ENCODE data around the gene BET1L. TPM values are rescaled to one million over a fixed set of nuclear protein-coding genes. Genes with fewer than 3 reads are reported as not detected.
"Not testable (repeated sequence)": the region's sequence is repeated elsewhere in the genome, so short reads cannot be mapped to it uniquely, and the experiment has no call there.

The BET1L gene
- total RNA-seq, 3 donors from 2014 or later (not counting 1 experiment from before 2014, with no cell fraction given) = 32.4 to 44.1 (median 35.8) TPM

DNA sequence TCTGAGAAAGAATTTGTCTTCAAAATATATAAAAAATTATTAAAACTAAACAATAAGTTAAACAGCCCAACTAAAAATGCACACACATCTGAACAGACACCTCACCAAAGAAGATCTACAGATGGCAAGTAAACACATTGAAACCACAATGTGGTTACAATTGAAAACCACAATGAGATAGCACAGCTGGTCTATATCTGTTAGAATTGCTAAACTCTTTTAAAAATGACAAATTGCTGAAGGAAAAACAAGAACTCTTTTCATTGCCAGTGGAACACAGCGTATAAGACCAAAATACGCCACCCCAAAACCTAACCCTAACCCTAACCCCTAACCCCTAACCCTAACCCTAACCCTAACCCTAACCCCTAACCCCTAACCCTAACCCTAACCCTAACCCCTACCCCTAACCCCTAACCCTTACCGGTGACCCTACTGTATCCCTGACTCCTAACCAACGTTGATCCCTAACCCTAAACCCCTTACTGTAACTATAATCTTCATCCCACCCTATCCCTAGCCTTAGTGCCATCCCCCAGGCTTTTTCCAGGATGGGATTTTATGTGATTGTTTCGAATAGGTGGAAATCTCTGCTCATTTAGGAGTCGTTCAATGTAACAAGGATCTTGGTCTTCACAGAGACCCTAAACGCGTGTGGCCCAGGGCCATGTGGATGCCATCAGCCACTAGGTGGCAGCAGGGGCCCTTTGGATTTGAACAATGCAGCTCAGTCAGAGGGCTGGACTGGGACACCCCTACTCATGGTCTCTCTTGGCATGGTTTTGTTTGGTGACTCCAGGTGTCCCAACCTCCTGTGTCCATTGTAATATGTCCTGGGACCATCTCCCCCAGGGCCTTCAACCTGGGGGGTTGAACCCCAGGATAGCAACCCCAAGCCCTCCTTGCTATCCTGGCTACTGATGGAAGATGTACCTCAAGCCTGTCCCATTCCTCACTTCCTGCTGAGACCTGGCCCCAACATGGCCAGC lies 15.4 kb downstream of the BET1L start:
- H3K4me1 Mint-ChIP-seq = peaks cover 0 to 10% of the 10 kb centered on the region in 2 donors
- H3K36me3 Mint-ChIP-seq; H3K27ac ChIP-seq (ENCODE audit: low read length); H3K27me3 ChIP-seq (ENCODE audit: control insufficient read depth, insufficient read depth, low read length); H3K36me3 ChIP-seq (ENCODE audit: control insufficient read depth, insufficient read depth, low read length); H3K9me3 Mint-ChIP-seq; H3K27me3 Mint-ChIP-seq (ENCODE audit: low read depth in 2 of 2); H3K4me3 ChIP-seq (ENCODE audit: low read length); DNase-seq; intact Hi-C loops (cut with micrococcal nuclease); H3K9me3 ChIP-seq (ENCODE audit: control insufficient read depth, insufficient read depth, low read length): not testable (repeated sequence)
- WGBS (ENCODE audit: insufficient coverage) = 0% methylated on average over 2 of the region's 8 CpGs
- TF ChIP-seq, protein P1, sequence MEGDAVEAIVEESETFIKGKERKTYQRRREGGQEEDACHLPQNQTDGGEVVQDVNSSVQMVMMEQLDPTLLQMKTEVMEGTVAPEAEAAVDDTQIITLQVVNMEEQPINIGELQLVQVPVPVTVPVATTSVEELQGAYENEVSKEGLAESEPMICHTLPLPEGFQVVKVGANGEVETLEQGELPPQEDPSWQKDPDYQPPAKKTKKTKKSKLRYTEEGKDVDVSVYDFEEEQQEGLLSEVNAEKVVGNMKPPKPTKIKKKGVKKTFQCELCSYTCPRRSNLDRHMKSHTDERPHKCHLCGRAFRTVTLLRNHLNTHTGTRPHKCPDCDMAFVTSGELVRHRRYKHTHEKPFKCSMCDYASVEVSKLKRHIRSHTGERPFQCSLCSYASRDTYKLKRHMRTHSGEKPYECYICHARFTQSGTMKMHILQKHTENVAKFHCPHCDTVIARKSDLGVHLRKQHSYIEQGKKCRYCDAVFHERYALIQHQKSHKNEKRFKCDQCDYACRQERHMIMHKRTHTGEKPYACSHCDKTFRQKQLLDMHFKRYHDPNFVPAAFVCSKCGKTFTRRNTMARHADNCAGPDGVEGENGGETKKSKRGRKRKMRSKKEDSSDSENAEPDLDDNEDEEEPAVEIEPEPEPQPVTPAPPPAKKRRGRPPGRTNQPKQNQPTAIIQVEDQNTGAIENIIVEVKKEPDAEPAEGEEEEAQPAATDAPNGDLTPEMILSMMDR (IDR thresholded peaks at IDR 0.05) = peak; percentile 33
- peak overlapping the region; percentile 82 to 87 for H3K27ac Mint-ChIP-seq
- H3K4me1 ChIP-seq (ENCODE audit: control insufficient read depth, insufficient read depth, low read length) = peaks cover 14% of the 10 kb centered on the region
- ATAC-seq = peak; percentile 62 to 78 (median 75)
- H3K4me3 Mint-ChIP-seq = peak overlapping the region; percentile 80

DNA sequence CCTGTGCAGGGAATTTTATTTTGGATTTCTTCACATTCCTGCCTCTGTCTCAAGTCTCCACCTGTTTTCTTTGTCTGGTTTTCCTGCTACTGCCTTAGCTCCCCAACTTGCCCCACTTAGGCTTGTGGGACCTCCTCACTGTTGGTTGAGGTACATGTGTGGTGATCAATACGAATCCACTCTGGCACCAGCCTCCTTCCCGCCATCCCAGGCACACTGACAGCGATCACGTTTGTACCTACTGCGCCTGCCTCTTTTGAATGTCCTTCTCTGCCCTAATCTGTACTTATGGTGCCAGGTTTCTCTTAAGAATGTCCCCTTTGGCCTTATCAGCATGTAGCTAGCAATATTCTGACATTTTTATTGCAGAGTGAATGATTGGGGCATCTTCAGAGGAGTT lies 16.7 kb downstream of the BET1L start:
- H3K9me3 ChIP-seq (ENCODE audit: control insufficient read depth, insufficient read depth, low read length); H3K36me3 Mint-ChIP-seq; ATAC-seq; H3K4me3 Mint-ChIP-seq; H3K27me3 ChIP-seq (ENCODE audit: control insufficient read depth, insufficient read depth, low read length); H3K27ac ChIP-seq (ENCODE audit: low read length); H3K36me3 ChIP-seq (ENCODE audit: control insufficient read depth, insufficient read depth, low read length); H3K9me3 Mint-ChIP-seq; H3K27ac Mint-ChIP-seq; H3K27me3 Mint-ChIP-seq (ENCODE audit: low read depth in 2 of 2); H3K4me3 ChIP-seq (ENCODE audit: low read length); DNase-seq; intact Hi-C loops (cut with micrococcal nuclease): not testable (repeated sequence)
- H3K4me1 Mint-ChIP-seq = peaks cover 0 to 10% of the 10 kb centered on the region in 2 donors
- WGBS (ENCODE audit: insufficient coverage) = 85% methylated on average over 2 of the region's 5 CpGs
- peaks cover 14% of the 10 kb centered on the region for H3K4me1 ChIP-seq (ENCODE audit: control insufficient read depth, insufficient read depth, low read length)

DNA sequence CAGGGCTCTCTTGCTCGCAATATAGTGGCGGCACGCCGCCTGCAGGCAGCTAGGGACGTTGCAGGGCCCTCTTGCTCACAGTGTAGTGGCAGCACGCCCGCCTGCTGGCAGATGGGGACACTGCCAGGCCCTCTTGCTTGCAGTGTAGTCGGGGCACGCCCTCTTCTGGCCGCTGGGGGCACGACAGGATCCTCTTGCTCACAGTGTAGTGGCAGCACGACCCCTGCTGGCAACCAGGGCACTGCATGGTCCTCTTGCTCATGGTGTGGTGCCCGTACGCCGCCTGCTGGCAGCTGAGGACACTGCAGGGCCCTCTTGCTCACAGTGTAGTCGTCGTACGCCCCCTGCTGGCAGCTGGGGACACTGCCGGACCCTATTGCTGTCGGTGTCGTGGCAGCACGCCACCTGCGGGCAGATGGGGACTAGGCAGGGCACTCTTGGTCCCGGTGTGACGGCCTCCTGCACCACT lies 17.3 kb downstream of the BET1L start:
- peak in 1 of 2 donors; percentile 28 for DNase-seq
- TF ChIP-seq, protein P1 (IDR thresholded peaks at IDR 0.05) = peak; percentile 43
- H3K36me3 ChIP-seq (ENCODE audit: control insufficient read depth, insufficient read depth, low read length); H3K27me3 ChIP-seq (ENCODE audit: control insufficient read depth, insufficient read depth, low read length); H3K9me3 ChIP-seq (ENCODE audit: control insufficient read depth, insufficient read depth, low read length); intact Hi-C loops (cut with micrococcal nuclease); H3K27ac Mint-ChIP-seq; H3K4me3 Mint-ChIP-seq; H3K27ac ChIP-seq (ENCODE audit: low read length); H3K27me3 Mint-ChIP-seq (ENCODE audit: low read depth in 2 of 2); H3K4me3 ChIP-seq (ENCODE audit: low read length); H3K36me3 Mint-ChIP-seq; H3K9me3 Mint-ChIP-seq: not testable (repeated sequence)
- ATAC-seq = peak; percentile 57 to 87 (median 65)
- H3K4me1 ChIP-seq (ENCODE audit: control insufficient read depth, insufficient read depth, low read length) = peaks cover 14% of the 10 kb centered on the region
- peaks cover 0 to 10% of the 10 kb centered on the region in 2 donors for H3K4me1 Mint-ChIP-seq
- 70% methylated on average over 7 of the region's 25 CpGs for WGBS (ENCODE audit: insufficient coverage)

DNA sequence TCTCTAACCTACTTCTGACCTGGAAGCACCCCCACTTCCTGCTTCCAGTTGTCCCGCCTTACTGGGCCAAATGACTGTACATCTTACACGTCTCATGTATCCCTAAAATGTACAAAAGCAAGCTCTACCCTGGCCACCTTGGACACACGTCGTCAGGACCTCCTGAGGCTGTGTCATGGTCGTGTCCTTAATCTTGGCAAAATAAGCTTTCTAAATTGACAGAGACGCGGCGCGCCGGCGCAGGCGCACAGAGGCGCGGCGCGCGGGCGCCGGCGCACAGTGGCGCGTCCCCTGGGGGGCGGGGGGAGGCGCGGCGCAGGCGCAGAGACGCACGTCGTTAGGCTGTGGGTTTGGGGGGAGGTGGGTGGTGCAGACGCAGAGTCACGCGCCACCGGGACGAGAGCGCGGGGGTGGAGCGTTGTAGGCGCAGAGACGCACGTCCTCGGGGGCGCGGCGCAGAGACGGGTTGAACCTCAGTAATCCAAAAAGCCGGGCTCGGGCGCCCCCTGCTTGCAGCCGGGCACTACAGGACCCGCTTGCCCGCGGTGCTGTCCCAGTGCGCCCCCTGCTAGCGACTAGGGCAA lies 17.9 kb downstream of the BET1L start:
- H3K4me3 Mint-ChIP-seq; H3K27ac Mint-ChIP-seq; H3K36me3 Mint-ChIP-seq; H3K36me3 ChIP-seq (ENCODE audit: control insufficient read depth, insufficient read depth, low read length); H3K4me3 ChIP-seq (ENCODE audit: low read length); H3K9me3 ChIP-seq (ENCODE audit: control insufficient read depth, insufficient read depth, low read length); H3K9me3 Mint-ChIP-seq; H3K27ac ChIP-seq (ENCODE audit: low read length); H3K27me3 ChIP-seq (ENCODE audit: control insufficient read depth, insufficient read depth, low read length); intact Hi-C loops (cut with micrococcal nuclease); H3K27me3 Mint-ChIP-seq (ENCODE audit: low read depth in 2 of 2): not testable (repeated sequence)
- WGBS (ENCODE audit: insufficient coverage) = 79% methylated on average over 19 of the region's 55 CpGs
- DNase-seq = peak; percentile 16 to 44
- H3K4me1 Mint-ChIP-seq = peaks cover 0 to 10% of the 10 kb centered on the region in 2 donors
- peak in 1 of 3 donors; percentile 11 for ATAC-seq
- peaks cover 14% of the 10 kb centered on the region for H3K4me1 ChIP-seq (ENCODE audit: control insufficient read depth, insufficient read depth, low read length)
